HepG2 (cell line): ENCODE results near the gene MYO19. TPM values are rescaled to one million over a fixed set of nuclear protein-coding genes. Genes with fewer than 3 reads are reported as not detected.

Source experiments
- ASH2L ChIP-seq: fragments of 300-600, 200-600 bp; sonication (generic); IDR thresholded peaks from 2 replicates; pipeline ENCODE4 v1.7.0; 2017; ENCODE audit warnings: low read depth, mild to moderate bottlenecking, moderate library complexity, mixed read lengths, low read length; ENCODE audit not compliant: insufficient read length
- CBX1 ChIP-seq: IDR thresholded peaks from one replicate; pipeline ENCODE4 v1.6.1; 2016; ENCODE audit warnings: antibody characterized with exemption, low read depth
- CENPT ChIP-seq: sonication (generic); formaldehyde crosslinking; IDR thresholded peaks from 2 replicates; pipeline ENCODE4 v1.8.0; 2022; ENCODE audit warnings: low read depth, mild to moderate bottlenecking, moderate library complexity, missing genetic modification reagents
- E2F1 ChIP-seq: sonication (generic); formaldehyde crosslinking; IDR thresholded peaks from 2 replicates; pipeline ENCODE4 v1.5.0; 2020; ENCODE audit warnings: missing genetic modification reagents
- E2F5 ChIP-seq: sonication (generic); formaldehyde crosslinking; conservative IDR thresholded peaks from 2 replicates; pipeline ENCODE4 v1.4.0; 2020; ENCODE audit warnings: missing genetic modification reagents
- ELF3 ChIP-seq: IDR thresholded peaks from 2 replicates; pipeline ENCODE4 v1.6.1; 2016; ENCODE audit warnings: missing genetic modification reagents, missing compliant biosample characterization
- GATAD2A ChIP-seq: IDR thresholded peaks from 2 replicates; pipeline ENCODE4 v1.6.1; 2016
- KLF11 ChIP-seq: IDR thresholded peaks from 2 replicates; pipeline ENCODE4 v1.6.1; 2016; ENCODE audit warnings: missing compliant biosample characterization
- MAFK ChIP-seq, 2 experiments: IDR thresholded peaks in 1 of 2; conservative IDR thresholded peaks in 1 of 2; 2 replicates each; pipeline ENCODE4 v1.6.1; 2011; ENCODE audit warnings: improper control_type of control experiment in 2 of 2, low read length in 2 of 2
- MIXL1 ChIP-seq: IDR thresholded peaks from 2 replicates; pipeline ENCODE4 v1.6.1; 2016
- PHF8 ChIP-seq: sonication (generic); formaldehyde crosslinking; IDR thresholded peaks from 2 replicates; pipeline ENCODE4 v1.5.0; 2020; ENCODE audit warnings: missing genetic modification reagents
- TBX2 ChIP-seq: sonication (generic); formaldehyde crosslinking; IDR thresholded peaks from 2 replicates; pipeline ENCODE4 v1.5.0; 2020; ENCODE audit warnings: missing genetic modification reagents, mild to moderate bottlenecking, borderline replicate concordance
- TERF1 ChIP-seq: sonication (generic); formaldehyde crosslinking; IDR thresholded peaks from 2 replicates; pipeline ENCODE4 v1.8.0; 2022; ENCODE audit warnings: mild to moderate bottlenecking, missing genetic modification reagents, moderate library complexity
- THAP11 ChIP-seq: IDR thresholded peaks from 2 replicates; pipeline ENCODE4 v1.6.1; 2016; ENCODE audit warnings: missing biosample characterization, missing genetic modification reagents
- ZBTB1 ChIP-seq: sonication (generic); formaldehyde crosslinking; IDR thresholded peaks from 2 replicates; pipeline ENCODE4 v1.4.0; 2020; ENCODE audit warnings: missing genetic modification reagents, borderline replicate concordance
- ZIK1 ChIP-seq: sonication (generic); formaldehyde crosslinking; IDR thresholded peaks from 2 replicates; pipeline ENCODE4 v1.5.0; 2020; ENCODE audit warnings: mild to moderate bottlenecking, low read depth, missing genetic modification reagents, borderline replicate concordance
- ZNF10 ChIP-seq: sonication (generic); formaldehyde crosslinking; IDR thresholded peaks from 2 replicates; pipeline ENCODE4 v1.4.0; 2020; ENCODE audit warnings: mild to moderate bottlenecking, low read depth, missing genetic modification reagents, borderline replicate concordance
- ZNF230 ChIP-seq: sonication (generic); formaldehyde crosslinking; IDR thresholded peaks from 2 replicates; pipeline ENCODE4 v1.4.0; 2020; ENCODE audit warnings: mild to moderate bottlenecking, missing genetic modification reagents
- ZNF44 ChIP-seq: sonication (generic); formaldehyde crosslinking; IDR thresholded peaks from 2 replicates; pipeline ENCODE4 v1.5.1; 2020; ENCODE audit warnings: mild to moderate bottlenecking, missing genetic modification reagents
- ZNF589 ChIP-seq: sonication (generic); formaldehyde crosslinking; conservative IDR thresholded peaks from 2 replicates; pipeline ENCODE4 v1.8.0; 2022; ENCODE audit warnings: mild to moderate bottlenecking, moderate library complexity, missing genetic modification reagents
- ZNF691 ChIP-seq: sonication (generic); formaldehyde crosslinking; IDR thresholded peaks from 2 replicates; pipeline ENCODE4 v1.4.0; 2020; ENCODE audit warnings: missing genetic modification reagents, low read depth, mild to moderate bottlenecking, borderline replicate concordance
- ZZZ3 ChIP-seq: sonication (generic); formaldehyde crosslinking; IDR thresholded peaks from 2 replicates; pipeline ENCODE4 v1.4.0; 2020; ENCODE audit warnings: missing genetic modification reagents, mild to moderate bottlenecking, borderline replicate concordance
- polyA plus RNA-seq, 8 experiments: library from polyadenylated mRNA; depleted of rRNA in 3 of 8; stranded (reverse) in 7 of 8; unstranded in 1 of 8; fragments of >200 nt; fragmentation: Illumina TruSeq in 4 of 8; extraction: Trizol in 4 of 8; gene quantifications; 2 replicates each; pipeline versions ENCODE4 v1.2.1 to v1.2.3, GENCODE V29; 2011 to 2016; ENCODE audit warnings: low read depth in 4 of 8, missing spikeins in 1 of 8, mixed read lengths in 1 of 8; ENCODE audit not compliant: insufficient read depth in 1 of 8
- total RNA-seq, 5 experiments: library from RNA; depleted of rRNA; stranded (reverse); fragments of >200 nt; fragmentation: Illumina TruSeq; extraction: Trizol; gene quantifications; 2 replicates each; pipeline ENCODE4 v1.2.3, GENCODE V29; 2016; ENCODE audit warnings: low read depth in 1 of 5
- TF ChIP-seq, protein P1 (sequence below): IDR thresholded peaks from 2 replicates; pipeline ENCODE4 v1.6.1; 2016; ENCODE audit warnings: low read depth, control low read depth

The MYO19 gene
- total and polyA plus RNA-seq, 2 of the 13 experiments (the other 11 are each of a cell fraction or from before 2014, with no cell fraction given): 75.7 to 82.3 TPM

DNA sequence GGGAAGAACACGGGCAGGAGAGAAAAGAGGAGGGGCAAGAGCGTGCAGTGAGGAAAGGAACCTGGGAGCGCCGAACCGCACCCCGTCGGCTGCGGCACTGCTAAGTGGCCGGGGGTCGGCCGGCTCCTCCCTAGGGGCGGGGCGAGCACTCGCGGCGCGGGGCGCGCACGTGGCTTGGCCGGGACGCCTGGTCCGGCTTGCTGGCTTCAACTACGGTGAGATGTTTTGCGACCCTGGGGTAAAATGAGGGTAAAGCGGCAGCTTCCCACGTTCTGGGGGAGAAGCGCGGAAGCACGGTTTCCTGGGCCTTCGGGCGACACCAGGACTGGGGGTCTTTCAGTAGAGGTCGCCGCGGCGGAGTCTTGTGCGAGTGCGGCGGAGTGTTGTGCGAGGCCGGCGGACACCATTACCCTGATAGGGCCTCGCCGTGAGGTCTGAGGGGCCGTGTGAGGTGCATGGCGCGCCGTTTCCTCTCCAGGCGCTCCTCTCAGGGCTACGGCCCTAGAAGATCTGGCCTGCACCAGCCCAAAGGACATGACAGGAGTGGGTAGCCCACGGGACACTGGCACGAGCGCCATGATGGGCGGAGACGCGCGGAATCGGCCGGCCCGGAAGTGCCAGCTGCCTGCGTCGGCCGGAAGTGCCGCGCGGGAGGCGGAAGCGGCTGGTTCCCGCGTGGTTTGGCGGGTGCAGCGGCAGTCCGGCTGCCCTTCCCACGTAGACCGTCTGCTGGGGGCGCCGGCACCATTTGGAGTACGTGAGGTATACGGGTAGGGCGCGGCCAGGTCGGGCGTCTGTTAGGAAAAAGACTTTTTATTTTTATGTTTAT is at the start of gene MYO19, which contains the start of gene PIGW (continued):
- TF ChIP-seq TERF1 (CRISPR knock-in tag): no peak
- peak; percentile 83; the same call in 1 of the 2 replicates for TF ChIP-seq ZZZ3 (CRISPR knock-in tag)
- peak; percentile 69; the same call in 1 of the 2 replicates for TF ChIP-seq ZNF44 (CRISPR knock-in tag)
- TF ChIP-seq GATAD2A (CRISPR knock-in tag): no peak
- TF ChIP-seq CBX1: peak; percentile 86
- TF ChIP-seq, protein P1, sequence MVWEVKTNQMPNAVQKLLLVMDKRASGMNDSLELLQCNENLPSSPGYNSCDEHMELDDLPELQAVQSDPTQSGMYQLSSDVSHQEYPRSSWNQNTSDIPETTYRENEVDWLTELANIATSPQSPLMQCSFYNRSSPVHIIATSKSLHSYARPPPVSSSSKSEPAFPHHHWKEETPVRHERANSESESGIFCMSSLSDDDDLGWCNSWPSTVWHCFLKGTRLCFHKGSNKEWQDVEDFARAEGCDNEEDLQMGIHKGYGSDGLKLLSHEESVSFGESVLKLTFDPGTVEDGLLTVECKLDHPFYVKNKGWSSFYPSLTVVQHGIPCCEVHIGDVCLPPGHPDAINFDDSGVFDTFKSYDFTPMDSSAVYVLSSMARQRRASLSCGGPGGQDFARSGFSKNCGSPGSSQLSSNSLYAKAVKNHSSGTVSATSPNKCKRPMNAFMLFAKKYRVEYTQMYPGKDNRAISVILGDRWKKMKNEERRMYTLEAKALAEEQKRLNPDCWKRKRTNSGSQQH: no peak
- peak; percentile 87 for TF ChIP-seq PHF8 (CRISPR knock-in tag)
- no peak for TF ChIP-seq ZBTB1 (CRISPR knock-in tag)
- peak; percentile 88; the same call in 1 of the 2 replicates for TF ChIP-seq ZNF230 (CRISPR knock-in tag)
- 0 out of 2 replicates have a peak, but pooled peaks have one; percentile 19 for TF ChIP-seq E2F5 (CRISPR knock-in tag)
- no peak; the same call in 1 of the 2 replicates for TF ChIP-seq ZNF691 (CRISPR knock-in tag)
- no peak; the same call in 1 of the 2 replicates for TF ChIP-seq CENPT (CRISPR knock-in tag)
- peak; percentile 91 for TF ChIP-seq THAP11 (CRISPR knock-in tag)
- no peak; the same call in 1 of the 2 replicates for TF ChIP-seq KLF11 (CRISPR knock-in tag)
- no peak; the same call in 1 of the 2 replicates for TF ChIP-seq ZNF589 (CRISPR knock-in tag)
- no peak for TF ChIP-seq MAFK (conservative IDR thresholded peaks at IDR 0.05 in 1 of 2, IDR thresholded peaks at IDR 0.05 in 1 of 2; ENCODE audit: low read length in 2 of 2)
- TF ChIP-seq MIXL1 (CRISPR knock-in tag): no peak
- peak; percentile 83 for TF ChIP-seq TBX2 (CRISPR knock-in tag)
- peak; percentile 85 for TF ChIP-seq ELF3 (CRISPR knock-in tag)
- peak; percentile 76 for TF ChIP-seq ASH2L
- no peak for TF ChIP-seq ZNF10 (CRISPR knock-in tag)
- peak; percentile 85 for TF ChIP-seq ZIK1 (CRISPR knock-in tag)
- TF ChIP-seq E2F1 (CRISPR knock-in tag): peak; percentile 75
